AG09309 (cell line): ENCODE measurements around the gene VWA7.
"Not testable (repeated sequence)": the region's sequence is repeated elsewhere in the genome, so short reads cannot be mapped to it uniquely, and the experiment has no call there.

Experiments
- DNase-seq: peaks from one replicate; pipeline ENCODE4 v3.0.0-alpha.2; 2010; ENCODE audit warnings: low read depth
- H3K4me3 ChIP-seq: 2 replicates; pipeline ENCODE4 v1.5.1; 2011; ENCODE audit warnings: mild to moderate bottlenecking, low read depth, low read length, moderate library complexity; ENCODE audit not compliant: control insufficient read depth
- CTCF ChIP-seq: IDR thresholded peaks from 2 replicates; pipeline ENCODE4 v1.5.1; 2011; ENCODE audit warnings: mild to moderate bottlenecking, low read depth, low read length, inconsistent platforms; ENCODE audit not compliant: insufficient read depth, control insufficient read depth; ENCODE audit errors: missing control alignments

The VWA7 gene

GRCh38 chr6:31776989-31777666 lies at the start of gene VWA7:
TSS of gene VWA7 (minus strand) at chr6:31777328. CDS start at chr6:31776779, 549 bp downstream.
- no peak for TF ChIP-seq CTCF
- H3K4me3 ChIP-seq: no peak within 1 kb of the TSS
- no peak for DNase-seq

DNA sequence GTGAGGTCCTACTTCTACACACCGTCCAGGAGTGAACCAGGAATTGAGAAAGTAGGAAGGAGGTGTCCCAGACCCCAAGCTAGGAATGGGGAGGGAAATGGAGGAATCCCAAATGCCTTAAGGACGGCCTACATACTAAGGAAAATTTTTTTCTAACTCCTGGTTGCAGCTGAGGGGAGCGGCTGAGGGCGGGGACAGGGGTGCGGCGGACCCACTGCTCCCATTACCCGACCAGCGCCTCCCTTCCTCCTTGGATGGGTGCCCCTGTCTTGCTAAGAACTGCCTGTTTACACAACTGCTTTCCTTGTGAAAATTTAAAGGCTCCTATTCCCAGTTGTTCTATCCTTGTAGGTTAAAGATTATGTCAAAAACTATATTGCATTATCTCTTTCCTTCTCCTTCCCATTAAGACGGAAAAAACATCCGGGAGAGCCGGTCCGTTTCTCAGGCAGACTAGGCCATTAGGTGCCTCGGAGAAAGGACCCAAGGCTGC lies 49.7 kb upstream of the VWA7 start:
- peak; percentile 64 for DNase-seq
- TF ChIP-seq CTCF: no peak
- peak overlapping the region; percentile 70 for H3K4me3 ChIP-seq

GRCh38 chr6:31825553-31825952 lies 48.4 kb upstream of the VWA7 start:
- TF ChIP-seq CTCF: no peak
- DNase-seq: no peak
- H3K4me3 ChIP-seq: no peak overlapping the region

GRCh38 chr6:31823592-31824196 lies 46.6 kb upstream of the VWA7 start:
- not testable (repeated sequence) for H3K4me3 ChIP-seq, DNase-seq

- peak; percentile 48 for DNase-seq
- no peak for TF ChIP-seq CTCF
- H3K4me3 ChIP-seq: peak overlapping the region; percentile 42
These were observed 45.1 kb upstream of the VWA7 start for GRCh38 chr6:31822036-31822821.

GRCh38 chr6:31821301-31822035 lies 44.3 kb upstream of the VWA7 start:
- no peak for DNase-seq
- TF ChIP-seq CTCF: no peak
- peak overlapping the region; percentile 42 for H3K4me3 ChIP-seq

DNA sequence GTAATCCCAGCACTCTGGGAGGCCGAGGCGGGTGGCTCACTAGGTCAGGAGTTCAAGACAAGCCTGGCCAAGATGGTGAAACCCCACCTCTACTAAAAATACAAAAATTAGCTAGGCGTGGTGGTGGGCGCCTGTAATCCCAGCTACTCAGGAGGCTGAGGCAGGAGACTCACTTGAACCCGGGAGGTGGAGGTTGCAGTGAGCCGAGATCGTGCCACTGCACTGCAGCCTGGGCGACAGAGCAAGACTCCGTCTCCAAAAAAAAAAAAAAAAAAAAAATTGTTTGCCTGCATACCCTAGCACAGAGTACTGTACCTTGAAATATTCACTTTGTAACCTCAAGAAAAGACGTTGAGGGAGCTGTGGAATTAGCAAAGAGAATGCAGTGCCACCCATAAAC lies 43.3 kb upstream of the VWA7 start:
- not testable (repeated sequence) for DNase-seq, H3K4me3 ChIP-seq
